GM06990 (cell line): ENCODE measurements around the gene WDTC1.
A peak's percentile ranks its signal among the peaks of the same experiment; 100 is the strongest.
"Not testable (repeated sequence)": the region's sequence is repeated elsewhere in the genome, so short reads cannot be mapped to it uniquely, and the experiment has no call there.

Experiments
- DNase-seq: peaks from one replicate; pipeline ENCODE4 v3.0.0-alpha.2; 2011; ENCODE audit not compliant: insufficient read length; ENCODE audit errors: extremely low read depth
- H3K27me3 ChIP-seq: replicated peaks from 2 replicates; pipeline ENCODE4 v1.6.0; 2011; ENCODE audit warnings: low read length; ENCODE audit not compliant: control insufficient read depth, insufficient read depth
- H3K36me3 ChIP-seq: 2 replicates; pipeline ENCODE4 v1.5.1; 2011; ENCODE audit warnings: low read length; ENCODE audit not compliant: control insufficient read depth, insufficient read depth
- H3K4me3 ChIP-seq: replicated peaks from 2 replicates; pipeline ENCODE4 v1.5.1; 2011; ENCODE audit warnings: low read depth, mild to moderate bottlenecking, control low read depth, low read length
- TF ChIP-seq, protein P1 (sequence below): IDR thresholded peaks from 2 replicates; pipeline ENCODE4 v1.5.1; 2011; ENCODE audit warnings: low read length, control low read depth, mild to moderate bottlenecking, inconsistent platforms; ENCODE audit not compliant: insufficient read depth, poor library complexity, severe bottlenecking

Gene WDTC1

GRCh38 chr1:27234049-27234882, at the start of gene WDTC1:
TSS of gene WDTC1 (plus strand) at chr1:27234632. CDS start at chr1:27261055, 26,423 bp downstream.
- H3K4me3 ChIP-seq: peak within 1 kb of the TSS; percentile 67
- no peaks in the 10 kb centered on the region for H3K36me3 ChIP-seq
- H3K27me3 ChIP-seq: no peaks in the 10 kb centered on the region
- TF ChIP-seq, protein P1, sequence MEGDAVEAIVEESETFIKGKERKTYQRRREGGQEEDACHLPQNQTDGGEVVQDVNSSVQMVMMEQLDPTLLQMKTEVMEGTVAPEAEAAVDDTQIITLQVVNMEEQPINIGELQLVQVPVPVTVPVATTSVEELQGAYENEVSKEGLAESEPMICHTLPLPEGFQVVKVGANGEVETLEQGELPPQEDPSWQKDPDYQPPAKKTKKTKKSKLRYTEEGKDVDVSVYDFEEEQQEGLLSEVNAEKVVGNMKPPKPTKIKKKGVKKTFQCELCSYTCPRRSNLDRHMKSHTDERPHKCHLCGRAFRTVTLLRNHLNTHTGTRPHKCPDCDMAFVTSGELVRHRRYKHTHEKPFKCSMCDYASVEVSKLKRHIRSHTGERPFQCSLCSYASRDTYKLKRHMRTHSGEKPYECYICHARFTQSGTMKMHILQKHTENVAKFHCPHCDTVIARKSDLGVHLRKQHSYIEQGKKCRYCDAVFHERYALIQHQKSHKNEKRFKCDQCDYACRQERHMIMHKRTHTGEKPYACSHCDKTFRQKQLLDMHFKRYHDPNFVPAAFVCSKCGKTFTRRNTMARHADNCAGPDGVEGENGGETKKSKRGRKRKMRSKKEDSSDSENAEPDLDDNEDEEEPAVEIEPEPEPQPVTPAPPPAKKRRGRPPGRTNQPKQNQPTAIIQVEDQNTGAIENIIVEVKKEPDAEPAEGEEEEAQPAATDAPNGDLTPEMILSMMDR: no peak
- peak; percentile 97 for DNase-seq

GRCh38 chr1:27184665-27185064, 49.8 kb upstream of the WDTC1 start:
- not testable (repeated sequence) for H3K4me3 ChIP-seq, DNase-seq, H3K27me3 ChIP-seq, H3K36me3 ChIP-seq

- TF ChIP-seq, protein P1: no peak
- no peak for DNase-seq
- no peaks in the 10 kb centered on the region; the same call in 1 of the 2 replicates for H3K27me3 ChIP-seq
- H3K36me3 ChIP-seq: no peaks in the 10 kb centered on the region
- H3K4me3 ChIP-seq: no peak overlapping the region
Observed at GRCh38 chr1:27192039-27192529, 42.3 kb upstream of the WDTC1 start.

- H3K36me3 ChIP-seq: no peaks in the 10 kb centered on the region
- no peak for DNase-seq
- H3K27me3 ChIP-seq: no peaks in the 10 kb centered on the region; the same call in 1 of the 2 replicates
- H3K4me3 ChIP-seq: no peak overlapping the region
- TF ChIP-seq, protein P1: no peak
Observed at GRCh38 chr1:27193194-27193593, 41.2 kb upstream of the WDTC1 start.

DNA sequence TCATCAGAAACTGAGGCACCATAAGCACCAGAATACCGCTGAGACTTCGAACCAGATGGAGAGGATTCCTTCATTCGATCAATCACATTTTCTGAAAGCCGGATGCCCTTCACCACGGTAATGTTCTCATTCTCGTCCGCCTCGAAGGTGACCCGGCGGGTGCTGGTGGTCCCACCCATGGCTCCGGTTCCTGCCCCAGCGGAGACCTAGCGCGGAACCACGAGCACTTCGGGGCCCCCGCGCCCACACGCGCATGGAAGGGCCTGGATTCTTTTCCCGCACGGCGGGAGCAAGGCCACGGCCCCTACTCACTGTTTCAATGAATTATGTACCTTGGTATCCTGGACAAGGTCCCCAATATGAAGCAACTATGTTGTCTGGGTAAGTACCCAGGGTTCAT, 33.1 kb upstream of the WDTC1 start:
- no peaks in the 10 kb centered on the region for H3K36me3 ChIP-seq
- no peak for DNase-seq
- TF ChIP-seq, protein P1: no peak
- H3K4me3 ChIP-seq: no peak overlapping the region
- H3K27me3 ChIP-seq: no peaks in the 10 kb centered on the region

GRCh38 chr1:27203946-27204345, 30.5 kb upstream of the WDTC1 start:
- DNase-seq: no peak
- Histone ChIP-seq H3K27me3 (no peaks in the 10 kb centered on the region), H3K36me3 (no peaks in the 10 kb centered on the region), H3K4me3 (no peak overlapping the region)
- TF ChIP-seq, protein P1: no peak

GRCh38 chr1:27207238-27207637, 27.2 kb upstream of the WDTC1 start:
- not testable (repeated sequence) for H3K36me3 ChIP-seq, DNase-seq, H3K27me3 ChIP-seq, H3K4me3 ChIP-seq

GRCh38 chr1:27208143-27208850, 26.1 kb upstream of the WDTC1 start:
- H3K36me3 ChIP-seq: not testable (repeated sequence)

More at GRCh38 chr1:27208143-27208850, 26.1 kb upstream of the WDTC1 start:
- H3K27me3 ChIP-seq, H3K4me3 ChIP-seq, DNase-seq: not testable (repeated sequence)
